Colonic mucosa (tissue), 4 donors: ENCODE results near the gene DYRK2. TPM values are rescaled to one million over a fixed set of nuclear protein-coding genes. Genes with fewer than 3 reads are reported as not detected.

Experiments used
- DNase-seq: peaks from one replicate; pipeline ENCODE4 v3.0.0-alpha.2; 2020
- H3K27ac ChIP-seq: fragments of 200-600 bp; one replicate; pipeline ENCODE4 v1.8.0; 2021
- H3K27me3 ChIP-seq: fragments of 200-600 bp; one replicate; pipeline ENCODE4 v1.8.0; 2021
- H3K36me3 ChIP-seq: fragments of 200-600 bp; one replicate; pipeline ENCODE4 v1.8.0; 2021
- H3K4me1 ChIP-seq: fragments of 200-600 bp; one replicate; pipeline ENCODE4 v1.8.0; 2021; ENCODE audit warnings: mild to moderate bottlenecking
- H3K4me3 ChIP-seq: fragments of 200-600 bp; one replicate; pipeline ENCODE4 v1.8.0; 2021
- H3K9ac ChIP-seq, 2 donors: one replicate each; pipeline ENCODE4 v1.7.0; 2013; ENCODE audit warnings: control low read depth in 2 of 2, low read depth in 2 of 2, low read length in 2 of 2
- H3K9me3 ChIP-seq: fragments of 200-600 bp; one replicate; pipeline ENCODE4 v1.8.0; 2021
- intact Hi-C: fragments of 100-400 bp; cut with DNase I; formaldehyde crosslinking; loops from one replicate; pipeline ENCODE4 v1.14.1; 2022
- total RNA-seq, 2 donors: library from RNA; stranded (reverse); fragmentation: NEBNext Ultra II Directional in 1 of 2; extraction: Animal tissue kit (Norgen Biotek cat#: 25700) in 1 of 2; gene quantifications; one replicate each; pipeline ENCODE4 v1.2.1, GENCODE V29; 2021
- TF ChIP-seq, protein P1 (sequence below): fragments of 200-600 bp; IDR thresholded peaks from one replicate; pipeline ENCODE4 v1.8.0; 2022; ENCODE audit warnings: antibody characterized with exemption, mild to moderate bottlenecking
- donor health status: healthy.
- donor health status: DM: no; HTN: no; CAD: no.
- donor health status: DM: no; HTN: no; CAD: no.

The DYRK2 gene
- total RNA-seq, 2 donors from 2014 or later: 66.0 to 112 TPM

DNA sequence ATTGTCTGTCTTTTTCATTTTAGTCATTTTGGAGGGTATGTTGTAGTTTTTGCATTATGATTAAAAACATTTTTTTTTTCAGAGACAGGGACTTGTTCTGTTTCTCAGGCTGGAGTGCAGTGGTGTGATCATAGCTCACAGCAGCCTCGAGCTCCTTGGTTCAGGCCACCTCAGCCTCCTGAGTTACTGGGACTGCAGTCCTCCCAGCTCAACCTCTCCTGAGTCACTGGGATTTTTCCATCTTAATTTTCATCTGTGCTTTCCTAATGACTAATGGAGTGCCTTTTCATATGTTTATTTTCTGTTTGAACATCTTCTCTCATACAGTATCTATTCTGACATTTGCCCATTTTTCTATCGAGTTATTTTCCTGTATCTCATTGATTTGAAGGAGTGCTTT lies 52.6 kb downstream of the DYRK2 start:
- Histone ChIP-seq H3K27ac (no peak overlapping the region), H3K4me1 (no peaks in the 10 kb centered on the region), H3K9ac (no peak overlapping the region), H3K36me3 (no peaks in the 10 kb centered on the region), H3K27me3 (no peaks in the 10 kb centered on the region), H3K9me3 (no peaks in the 10 kb centered on the region), H3K4me3 (no peak overlapping the region)
- DNase-seq: no peak
- TF ChIP-seq, protein P1, sequence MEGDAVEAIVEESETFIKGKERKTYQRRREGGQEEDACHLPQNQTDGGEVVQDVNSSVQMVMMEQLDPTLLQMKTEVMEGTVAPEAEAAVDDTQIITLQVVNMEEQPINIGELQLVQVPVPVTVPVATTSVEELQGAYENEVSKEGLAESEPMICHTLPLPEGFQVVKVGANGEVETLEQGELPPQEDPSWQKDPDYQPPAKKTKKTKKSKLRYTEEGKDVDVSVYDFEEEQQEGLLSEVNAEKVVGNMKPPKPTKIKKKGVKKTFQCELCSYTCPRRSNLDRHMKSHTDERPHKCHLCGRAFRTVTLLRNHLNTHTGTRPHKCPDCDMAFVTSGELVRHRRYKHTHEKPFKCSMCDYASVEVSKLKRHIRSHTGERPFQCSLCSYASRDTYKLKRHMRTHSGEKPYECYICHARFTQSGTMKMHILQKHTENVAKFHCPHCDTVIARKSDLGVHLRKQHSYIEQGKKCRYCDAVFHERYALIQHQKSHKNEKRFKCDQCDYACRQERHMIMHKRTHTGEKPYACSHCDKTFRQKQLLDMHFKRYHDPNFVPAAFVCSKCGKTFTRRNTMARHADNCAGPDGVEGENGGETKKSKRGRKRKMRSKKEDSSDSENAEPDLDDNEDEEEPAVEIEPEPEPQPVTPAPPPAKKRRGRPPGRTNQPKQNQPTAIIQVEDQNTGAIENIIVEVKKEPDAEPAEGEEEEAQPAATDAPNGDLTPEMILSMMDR: no peak
- intact Hi-C loops: no loop called here

DNA sequence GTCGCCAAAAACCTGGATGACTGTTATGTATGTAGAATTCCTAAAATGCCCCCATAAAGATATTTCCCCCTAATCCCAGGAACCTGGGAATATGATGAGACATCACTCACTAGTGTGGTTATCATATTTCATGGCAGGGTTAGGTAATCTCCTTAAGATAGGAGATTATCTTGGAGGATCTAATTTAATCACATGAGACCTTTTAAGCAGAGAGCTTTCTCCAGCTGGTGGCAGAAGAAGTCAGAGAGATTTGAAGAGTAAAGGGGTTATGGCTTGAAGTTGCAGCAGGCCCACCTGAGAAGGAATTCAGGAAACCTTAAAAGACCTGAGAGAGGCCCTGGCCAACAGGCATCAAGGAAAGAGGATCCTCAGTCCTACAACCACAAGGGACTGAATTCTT lies 53.6 kb downstream of the DYRK2 start:
- no peaks in the 10 kb centered on the region for H3K36me3 ChIP-seq
- H3K27ac ChIP-seq: no peak overlapping the region
- intact Hi-C loops: no loop called here
- H3K4me1 ChIP-seq: no peaks in the 10 kb centered on the region
- no peak overlapping the region for H3K9ac ChIP-seq
- no peaks in the 10 kb centered on the region for H3K27me3 ChIP-seq
- TF ChIP-seq, protein P1: no peak
- H3K4me3 ChIP-seq: no peak overlapping the region
- no peaks in the 10 kb centered on the region for H3K9me3 ChIP-seq
- no peak for DNase-seq

DNA sequence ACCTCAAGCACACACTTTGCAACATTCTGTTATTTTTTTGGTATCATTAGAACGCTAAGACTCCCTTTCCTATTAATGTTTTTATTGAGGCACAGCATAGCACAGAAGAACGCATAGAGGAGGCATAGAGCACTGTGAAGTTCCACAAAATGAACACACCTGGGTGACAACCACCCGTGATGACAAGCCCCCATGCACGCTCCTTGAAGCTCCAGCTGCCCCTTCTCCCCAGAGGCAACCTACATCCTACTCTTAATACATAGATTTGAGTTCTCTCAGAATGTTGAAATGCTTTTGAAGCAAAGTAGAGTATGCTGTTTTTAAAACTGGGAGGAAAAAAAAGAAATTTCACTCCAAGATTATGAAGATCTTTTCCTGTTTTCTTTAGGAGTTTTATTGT lies 55.5 kb downstream of the DYRK2 start:
- intact Hi-C loops: no loop called here
- Histone ChIP-seq H3K27me3 (no peaks in the 10 kb centered on the region), H3K9ac (no peak overlapping the region), H3K9me3 (no peaks in the 10 kb centered on the region), H3K4me1 (no peaks in the 10 kb centered on the region), H3K27ac (no peak overlapping the region), H3K4me3 (no peak overlapping the region), H3K36me3 (no peaks in the 10 kb centered on the region)
- no peak for DNase-seq
- TF ChIP-seq, protein P1: no peak

DNA sequence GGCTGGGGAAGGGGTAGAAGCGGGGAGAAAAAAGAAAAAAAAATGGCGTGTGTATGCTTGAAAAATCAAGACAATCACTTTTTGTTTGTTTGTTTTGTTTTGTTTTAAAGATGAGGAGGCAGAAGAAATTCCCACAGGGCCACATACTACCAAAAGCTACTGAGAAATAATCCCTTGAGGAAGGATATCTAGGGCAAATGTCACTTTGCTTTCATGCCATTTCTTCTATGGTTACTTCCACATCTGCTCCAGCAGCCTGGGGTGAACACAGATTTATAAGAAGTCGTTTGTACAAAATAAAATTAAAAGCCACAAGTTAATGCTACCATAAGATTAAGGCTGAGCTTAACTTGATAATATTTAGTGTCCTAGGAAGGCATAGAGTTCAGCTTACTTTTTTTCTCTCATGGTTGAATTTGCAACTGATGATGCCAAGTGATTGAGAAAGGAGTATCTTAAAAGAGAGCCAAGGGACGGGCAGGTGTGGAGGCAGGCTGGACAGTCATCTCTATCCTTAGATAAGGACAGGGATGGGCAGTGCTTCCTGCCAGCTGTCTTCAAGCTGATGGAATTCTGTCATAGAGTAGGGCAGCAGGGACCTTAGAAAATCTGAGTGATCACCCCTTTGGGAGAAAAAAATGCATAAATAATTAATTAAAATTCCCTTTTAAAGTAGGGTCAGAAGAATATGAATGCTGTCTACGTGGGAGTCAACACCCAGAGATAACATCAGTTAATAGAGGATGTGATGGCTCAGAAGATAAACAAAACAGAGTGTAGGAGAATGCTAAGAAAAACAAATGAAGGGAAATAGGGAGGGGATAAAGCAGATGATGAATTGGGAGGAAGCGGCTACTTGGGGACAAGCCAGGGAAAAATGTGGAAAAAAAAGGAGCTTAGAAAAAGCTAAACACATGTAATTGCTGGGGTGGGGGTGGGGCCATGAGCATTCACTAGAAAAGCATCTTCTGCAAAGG lies 57.1 kb downstream of the DYRK2 start:
- Histone ChIP-seq H3K27me3 (no peaks in the 10 kb centered on the region), H3K27ac (no peak overlapping the region), H3K9me3 (no peaks in the 10 kb centered on the region), H3K4me3 (no peak overlapping the region), H3K36me3 (no peaks in the 10 kb centered on the region), H3K9ac (no peak overlapping the region), H3K4me1 (peaks cover 9% of the 10 kb centered on the region)
- TF ChIP-seq, protein P1: no peak
- intact Hi-C loops: no loop called here
- DNase-seq: no peak

DNA sequence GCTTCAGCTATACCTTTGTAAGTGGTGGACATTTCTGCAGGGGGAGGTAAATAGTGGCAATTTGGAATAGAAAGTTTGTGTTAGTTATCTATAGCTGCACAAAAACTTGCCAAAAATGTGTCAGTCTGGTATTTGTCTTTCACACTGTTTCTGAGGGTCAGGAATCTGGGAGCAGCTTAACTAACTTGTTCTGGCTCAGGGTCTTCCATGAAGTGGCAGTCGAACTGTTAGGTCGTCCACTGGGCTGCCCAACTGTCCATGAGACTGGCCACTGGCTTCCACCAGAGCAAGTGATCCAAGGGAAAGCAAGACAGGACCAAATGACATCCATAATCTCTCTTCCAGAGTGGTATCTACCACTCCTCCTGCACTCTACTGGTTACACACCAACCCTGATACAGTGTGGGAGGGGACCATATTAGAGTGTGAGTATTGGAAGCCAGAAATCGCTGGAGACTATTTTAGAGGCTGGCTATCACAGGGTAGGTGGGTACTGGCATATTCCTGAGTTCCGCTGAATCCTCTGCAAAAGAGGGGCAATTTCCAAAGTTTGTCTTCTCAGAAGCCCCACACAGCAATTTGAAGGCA lies 60.9 kb downstream of the DYRK2 start:
- intact Hi-C loops: no loop called here
- TF ChIP-seq, protein P1: no peak
- peaks cover 9% of the 10 kb centered on the region for H3K4me1 ChIP-seq
- H3K9me3 ChIP-seq: no peaks in the 10 kb centered on the region
- H3K27ac ChIP-seq: peak overlapping the region; percentile 89
- H3K36me3 ChIP-seq: no peaks in the 10 kb centered on the region
- no peaks in the 10 kb centered on the region for H3K27me3 ChIP-seq
- H3K4me3 ChIP-seq: no peak overlapping the region
- DNase-seq: no peak
- peak overlapping the region in 1 of 2 donors; percentile 68 for H3K9ac ChIP-seq
